ENCODE results near the gene LDLRAD3. TPM values are rescaled to one million over a fixed set of nuclear protein-coding genes. Genes with fewer than 3 reads are reported as not detected.

The LDLRAD3 gene
- polyA plus RNA-seq, 1 of the 3 experiments (the other 2 are of a cell fraction): 10.6 TPM

DNA sequence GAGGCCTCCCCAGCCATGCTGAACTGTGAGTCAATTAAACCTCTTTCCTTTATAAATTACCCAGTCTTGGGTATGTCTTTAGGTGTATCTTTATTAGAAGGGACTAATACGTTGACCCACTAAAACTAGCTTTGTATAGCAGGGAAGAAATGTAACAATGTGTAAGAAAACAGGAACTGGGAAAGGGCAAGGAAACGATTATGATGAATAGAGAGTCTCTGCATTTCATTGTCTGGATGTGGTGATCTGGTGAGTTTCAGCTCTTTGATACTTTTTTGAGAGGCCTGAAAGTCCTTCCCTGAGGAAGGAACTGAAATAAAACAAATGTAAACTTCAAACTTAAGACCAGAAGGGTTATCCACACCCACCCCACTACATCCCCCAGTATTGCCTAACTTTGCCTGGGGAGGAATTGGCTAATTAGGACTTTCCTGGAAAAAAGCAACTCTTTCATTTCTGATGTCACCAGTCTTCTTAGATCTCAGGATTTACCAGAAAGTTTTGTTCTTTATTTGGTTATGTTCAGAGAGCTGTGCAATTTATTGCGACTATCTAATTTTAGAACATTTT is 119.0 kb downstream of the LDLRAD3 start:
- Histone ChIP-seq H3K9ac (no peak overlapping the region), H3K36me3 (replicated peaks in 1 of 2; ENCODE audit: control insufficient read depth in 1 of 2, insufficient read depth in 2 of 2, low read length in 1 of 2) (peaks cover 0 to 8% of the 10 kb centered on the region in 2 experiments), H4K20me1 (ENCODE audit: insufficient read depth) (no peaks in the 10 kb centered on the region), H3K4me1 (ENCODE audit: control insufficient read depth in 1 of 2, insufficient read depth in 2 of 2, low read depth in 1 of 2, low read length in 1 of 2) (no peaks in the 10 kb centered on the region), H3K27me3 (ENCODE audit: insufficient read depth) (no peaks in the 10 kb centered on the region), H3K79me2 (ENCODE audit: insufficient read depth) (no peaks in the 10 kb centered on the region; the same call in 1 of the 2 replicates), H3F3A (replicated peaks; ENCODE audit: insufficient read depth) (no peaks in the 10 kb centered on the region), H3K4me2 (no peak overlapping the region), H3K9me3 (peaks cover 10% of the 10 kb centered on the region; the same call in 1 of the 2 replicates), H3K27ac (ENCODE audit: low read depth in 2 of 2, low read length in 1 of 2) (no peak overlapping the region), H3K9me2 (no peaks in the 10 kb centered on the region), H3K4me3 (ENCODE audit: low read depth in 2 of 2, low read length in 1 of 2) (no peak overlapping the region), H2AFZ (ENCODE audit: low read depth) (no peak overlapping the region)
- TF ChIP-seq TEAD4 (IDR thresholded peaks at IDR 0.05; ENCODE audit: borderline replicate concordance, insufficient read depth) (no peak), TAF1 (IDR thresholded peaks at IDR 0.05; ENCODE audit: borderline replicate concordance, low read depth, low read length) (no peak), SMC3 (IDR thresholded peaks at IDR 0.05; ENCODE audit: low read depth, low read length) (no peak), EP300 (IDR thresholded peaks at IDR 0.05; ENCODE audit: borderline replicate concordance in 1 of 2, low read depth in 1 of 2, low read length in 1 of 2) (no peak), MXI1 (IDR thresholded peaks at IDR 0.05; ENCODE audit: low read depth, low read length) (no peak)
- TF ChIP-seq, protein P1, sequence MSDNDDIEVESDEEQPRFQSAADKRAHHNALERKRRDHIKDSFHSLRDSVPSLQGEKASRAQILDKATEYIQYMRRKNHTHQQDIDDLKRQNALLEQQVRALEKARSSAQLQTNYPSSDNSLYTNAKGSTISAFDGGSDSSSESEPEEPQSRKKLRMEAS (IDR thresholded peaks at IDR 0.05; ENCODE audit: low read depth): no peak
- TF ChIP-seq, protein P2, sequence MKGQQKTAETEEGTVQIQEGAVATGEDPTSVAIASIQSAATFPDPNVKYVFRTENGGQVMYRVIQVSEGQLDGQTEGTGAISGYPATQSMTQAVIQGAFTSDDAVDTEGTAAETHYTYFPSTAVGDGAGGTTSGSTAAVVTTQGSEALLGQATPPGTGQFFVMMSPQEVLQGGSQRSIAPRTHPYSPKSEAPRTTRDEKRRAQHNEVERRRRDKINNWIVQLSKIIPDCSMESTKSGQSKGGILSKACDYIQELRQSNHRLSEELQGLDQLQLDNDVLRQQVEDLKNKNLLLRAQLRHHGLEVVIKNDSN (IDR thresholded peaks at IDR 0.05; ENCODE audit: borderline replicate concordance, low read depth): no peak
- TF ChIP-seq, protein P3, sequence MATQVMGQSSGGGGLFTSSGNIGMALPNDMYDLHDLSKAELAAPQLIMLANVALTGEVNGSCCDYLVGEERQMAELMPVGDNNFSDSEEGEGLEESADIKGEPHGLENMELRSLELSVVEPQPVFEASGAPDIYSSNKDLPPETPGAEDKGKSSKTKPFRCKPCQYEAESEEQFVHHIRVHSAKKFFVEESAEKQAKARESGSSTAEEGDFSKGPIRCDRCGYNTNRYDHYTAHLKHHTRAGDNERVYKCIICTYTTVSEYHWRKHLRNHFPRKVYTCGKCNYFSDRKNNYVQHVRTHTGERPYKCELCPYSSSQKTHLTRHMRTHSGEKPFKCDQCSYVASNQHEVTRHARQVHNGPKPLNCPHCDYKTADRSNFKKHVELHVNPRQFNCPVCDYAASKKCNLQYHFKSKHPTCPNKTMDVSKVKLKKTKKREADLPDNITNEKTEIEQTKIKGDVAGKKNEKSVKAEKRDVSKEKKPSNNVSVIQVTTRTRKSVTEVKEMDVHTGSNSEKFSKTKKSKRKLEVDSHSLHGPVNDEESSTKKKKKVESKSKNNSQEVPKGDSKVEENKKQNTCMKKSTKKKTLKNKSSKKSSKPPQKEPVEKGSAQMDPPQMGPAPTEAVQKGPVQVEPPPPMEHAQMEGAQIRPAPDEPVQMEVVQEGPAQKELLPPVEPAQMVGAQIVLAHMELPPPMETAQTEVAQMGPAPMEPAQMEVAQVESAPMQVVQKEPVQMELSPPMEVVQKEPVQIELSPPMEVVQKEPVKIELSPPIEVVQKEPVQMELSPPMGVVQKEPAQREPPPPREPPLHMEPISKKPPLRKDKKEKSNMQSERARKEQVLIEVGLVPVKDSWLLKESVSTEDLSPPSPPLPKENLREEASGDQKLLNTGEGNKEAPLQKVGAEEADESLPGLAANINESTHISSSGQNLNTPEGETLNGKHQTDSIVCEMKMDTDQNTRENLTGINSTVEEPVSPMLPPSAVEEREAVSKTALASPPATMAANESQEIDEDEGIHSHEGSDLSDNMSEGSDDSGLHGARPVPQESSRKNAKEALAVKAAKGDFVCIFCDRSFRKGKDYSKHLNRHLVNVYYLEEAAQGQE (IDR thresholded peaks at IDR 0.05; ENCODE audit: low read depth, low read length): no peak
- 94% methylated on average over 3 of the region's 3 CpGs for WGBS (ENCODE audit: low lambda C conversion rate)
- ChIA-PET CTCF (interaction anchor here (1.1 to 1.3 kb wide), 2 partner anchors 241 to 449 kb away, joined by 5 to 8 read pairs; no protein-coding TSS in a partner anchor), POLR2A (no interaction called here)
- no peak for DNase-seq

DNA sequence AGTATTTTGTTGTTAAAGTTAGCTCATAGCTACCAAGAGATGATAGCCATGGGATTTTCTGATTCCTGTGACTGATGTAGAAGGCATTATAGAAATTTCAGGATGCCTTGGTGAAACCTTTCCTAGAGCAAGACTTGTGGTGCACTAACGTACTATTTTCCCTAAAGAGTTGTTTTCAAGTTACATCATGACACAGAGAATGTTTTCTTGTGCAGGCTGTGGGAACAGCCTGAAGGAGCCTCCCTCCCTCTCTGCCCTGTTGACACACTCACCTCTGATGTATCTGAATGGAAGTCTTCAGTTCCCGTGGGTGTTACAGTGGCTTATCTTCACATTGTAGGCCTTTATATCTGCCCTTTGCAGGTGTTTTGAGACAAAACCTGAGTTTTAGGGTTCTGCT is 121.6 kb downstream of the LDLRAD3 start:
- H3K27ac ChIP-seq (ENCODE audit: low read depth in 2 of 2, low read length in 1 of 2): no peak overlapping the region
- no peak overlapping the region for H3K4me2 ChIP-seq
- no peaks in the 10 kb centered on the region for H3K4me1 ChIP-seq (ENCODE audit: control insufficient read depth in 1 of 2, insufficient read depth in 2 of 2, low read depth in 1 of 2, low read length in 1 of 2)
- no peaks in the 10 kb centered on the region for H4K20me1 ChIP-seq (ENCODE audit: insufficient read depth)
- no peak for TF ChIP-seq RCOR1 (IDR thresholded peaks at IDR 0.05; ENCODE audit: low read length)
- no peak for TF ChIP-seq RXRA (IDR thresholded peaks at IDR 0.05; ENCODE audit: borderline replicate concordance, low read depth)
- TF ChIP-seq, protein P4, sequence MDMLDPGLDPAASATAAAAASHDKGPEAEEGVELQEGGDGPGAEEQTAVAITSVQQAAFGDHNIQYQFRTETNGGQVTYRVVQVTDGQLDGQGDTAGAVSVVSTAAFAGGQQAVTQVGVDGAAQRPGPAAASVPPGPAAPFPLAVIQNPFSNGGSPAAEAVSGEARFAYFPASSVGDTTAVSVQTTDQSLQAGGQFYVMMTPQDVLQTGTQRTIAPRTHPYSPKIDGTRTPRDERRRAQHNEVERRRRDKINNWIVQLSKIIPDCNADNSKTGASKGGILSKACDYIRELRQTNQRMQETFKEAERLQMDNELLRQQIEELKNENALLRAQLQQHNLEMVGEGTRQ (IDR thresholded peaks at IDR 0.05; ENCODE audit: borderline replicate concordance, low read depth, low read length): no peak
- TF ChIP-seq, protein P5, sequence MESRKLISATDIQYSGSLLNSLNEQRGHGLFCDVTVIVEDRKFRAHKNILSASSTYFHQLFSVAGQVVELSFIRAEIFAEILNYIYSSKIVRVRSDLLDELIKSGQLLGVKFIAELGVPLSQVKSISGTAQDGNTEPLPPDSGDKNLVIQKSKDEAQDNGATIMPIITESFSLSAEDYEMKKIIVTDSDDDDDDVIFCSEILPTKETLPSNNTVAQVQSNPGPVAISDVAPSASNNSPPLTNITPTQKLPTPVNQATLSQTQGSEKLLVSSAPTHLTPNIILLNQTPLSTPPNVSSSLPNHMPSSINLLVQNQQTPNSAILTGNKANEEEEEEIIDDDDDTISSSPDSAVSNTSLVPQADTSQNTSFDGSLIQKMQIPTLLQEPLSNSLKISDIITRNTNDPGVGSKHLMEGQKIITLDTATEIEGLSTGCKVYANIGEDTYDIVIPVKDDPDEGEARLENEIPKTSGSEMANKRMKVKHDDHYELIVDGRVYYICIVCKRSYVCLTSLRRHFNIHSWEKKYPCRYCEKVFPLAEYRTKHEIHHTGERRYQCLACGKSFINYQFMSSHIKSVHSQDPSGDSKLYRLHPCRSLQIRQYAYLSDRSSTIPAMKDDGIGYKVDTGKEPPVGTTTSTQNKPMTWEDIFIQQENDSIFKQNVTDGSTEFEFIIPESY (IDR thresholded peaks at IDR 0.05; ENCODE audit: borderline replicate concordance, low read depth): no peak
- no peak for TF ChIP-seq SMC3 (IDR thresholded peaks at IDR 0.05; ENCODE audit: low read depth, low read length)
- no peak for TF ChIP-seq POLR2AphosphoS5 (IDR thresholded peaks at IDR 0.05; ENCODE audit: low read depth, low read length)
- TF ChIP-seq TCF12 (IDR thresholded peaks at IDR 0.05): no peak
- no peak for TF ChIP-seq JUND (IDR thresholded peaks at IDR 0.05)
- no peak for TF ChIP-seq EZH2phosphoT487 (IDR thresholded peaks at IDR 0.05; ENCODE audit: borderline replicate concordance, low read depth)
- no peak for TF ChIP-seq GABPA (IDR thresholded peaks at IDR 0.05; ENCODE audit: low read depth)
- TF ChIP-seq MEF2A (IDR thresholded peaks at IDR 0.05; ENCODE audit: borderline replicate concordance, low read depth): no peak
- no peak for TF ChIP-seq CHD2 (IDR thresholded peaks at IDR 0.05; ENCODE audit: low read length, partially characterized antibody)
- H3K9me2 ChIP-seq: no peaks in the 10 kb centered on the region
- no peaks in the 10 kb centered on the region; the same call in 1 of the 2 replicates for H3K79me2 ChIP-seq (ENCODE audit: insufficient read depth)
- H3K36me3 ChIP-seq (replicated peaks in 1 of 2; ENCODE audit: control insufficient read depth in 1 of 2, insufficient read depth in 2 of 2, low read length in 1 of 2): peaks cover 0 to 8% of the 10 kb centered on the region in 2 experiments
- ChIA-PET CTCF (interaction anchor here (1.4 kb wide), 1 partner anchor 243 kb away, joined by 4 read pairs; no protein-coding TSS in a partner anchor), POLR2A (no interaction called here)
- H3K4me3 ChIP-seq (ENCODE audit: low read depth in 2 of 2, low read length in 1 of 2): no peak overlapping the region
- H3F3A ChIP-seq (replicated peaks; ENCODE audit: insufficient read depth): no peaks in the 10 kb centered on the region
- DNase-seq: no peak
- no peak overlapping the region for H2AFZ ChIP-seq (ENCODE audit: low read depth)
- peaks cover 10% of the 10 kb centered on the region; the same call in 1 of the 2 replicates for H3K9me3 ChIP-seq
- no peak overlapping the region for H3K9ac ChIP-seq
- 82% methylated on average over 2 of the region's 2 CpGs for WGBS (ENCODE audit: low lambda C conversion rate)
- H3K27me3 ChIP-seq (ENCODE audit: insufficient read depth): no peaks in the 10 kb centered on the region

All from SK-N-SH (cell line).